ENCODE data around the gene SYTL4. TPM values are rescaled to one million over a fixed set of nuclear protein-coding genes. Genes with fewer than 3 reads are reported as not detected.

The SYTL4 gene
- total and polyA plus RNA-seq, 2 experiments from 2014 or later: 23.9 to 37.5 TPM

- no peaks in the 10 kb centered on the region for H3K36me3 ChIP-seq
- H3K4me1 ChIP-seq (ENCODE audit: low read depth): no peaks in the 10 kb centered on the region
- no peaks in the 10 kb centered on the region for H3K27me3 ChIP-seq
- no peak for TF ChIP-seq CTCF (IDR thresholded peaks at IDR 0.05; ENCODE audit: low read depth, low read length)
- H3K27ac ChIP-seq: no peak overlapping the region
- no peaks in the 10 kb centered on the region for H3K9me3 ChIP-seq (ENCODE audit: low read depth)
- H3K4me3 ChIP-seq: no peak overlapping the region
- DNase-seq (ENCODE audit: low read depth in 1 of 2, low spot score in 1 of 2): peak in 1 of 2 donors; percentile 29
These were observed 11.6 kb downstream of the SYTL4 start for GRCh38 chrX:100720301-100720700.

GRCh38 chrX:100719139-100719538, 12.8 kb downstream of the SYTL4 start:
- Histone ChIP-seq H3K9me3 (ENCODE audit: low read depth) (no peaks in the 10 kb centered on the region), H3K4me1 (ENCODE audit: low read depth) (no peaks in the 10 kb centered on the region), H3K4me3 (no peak overlapping the region), H3K27ac (no peak overlapping the region), H3K27me3 (no peaks in the 10 kb centered on the region), H3K36me3 (no peaks in the 10 kb centered on the region)
- no peak for TF ChIP-seq CTCF (IDR thresholded peaks at IDR 0.05; ENCODE audit: low read depth, low read length)
- no peak for DNase-seq (ENCODE audit: low read depth in 1 of 2, low spot score in 1 of 2)

GRCh38 chrX:100717363-100717762, 14.6 kb downstream of the SYTL4 start:
- no peak overlapping the region for H3K4me3 ChIP-seq
- no peaks in the 10 kb centered on the region for H3K36me3 ChIP-seq
- H3K9me3 ChIP-seq (ENCODE audit: low read depth): no peaks in the 10 kb centered on the region
- H3K27me3 ChIP-seq: no peaks in the 10 kb centered on the region
- no peak for TF ChIP-seq CTCF (IDR thresholded peaks at IDR 0.05; ENCODE audit: low read depth, low read length)
- H3K4me1 ChIP-seq (ENCODE audit: low read depth): no peaks in the 10 kb centered on the region
- no peak overlapping the region for H3K27ac ChIP-seq
- no peak for DNase-seq (ENCODE audit: low read depth in 1 of 2, low spot score in 1 of 2)

- Histone ChIP-seq H3K9me3 (ENCODE audit: low read depth) (no peaks in the 10 kb centered on the region), H3K4me3 (no peak overlapping the region), H3K36me3 (no peaks in the 10 kb centered on the region), H3K27ac (peak overlapping the region; percentile 62), H3K27me3 (no peaks in the 10 kb centered on the region), H3K4me1 (ENCODE audit: low read depth) (peaks cover 5% of the 10 kb centered on the region)
- peak in 1 of 2 donors; percentile 19 for DNase-seq (ENCODE audit: low read depth in 1 of 2, low spot score in 1 of 2)
- TF ChIP-seq CTCF (IDR thresholded peaks at IDR 0.05; ENCODE audit: low read depth, low read length): no peak
These were observed 21.1 kb downstream of the SYTL4 start for GRCh38 chrX:100710816-100711215.

- no peak for DNase-seq (ENCODE audit: low read depth in 1 of 2, low spot score in 1 of 2)
- no peak for TF ChIP-seq CTCF (IDR thresholded peaks at IDR 0.05; ENCODE audit: low read depth, low read length)
- no peaks in the 10 kb centered on the region for H3K9me3 ChIP-seq (ENCODE audit: low read depth)
- H3K4me3 ChIP-seq: no peak overlapping the region
- H3K27ac ChIP-seq: no peak overlapping the region
- no peaks in the 10 kb centered on the region for H3K4me1 ChIP-seq (ENCODE audit: low read depth)
- no peaks in the 10 kb centered on the region for H3K27me3 ChIP-seq
- H3K36me3 ChIP-seq: no peaks in the 10 kb centered on the region
These were observed 27.2 kb downstream of the SYTL4 start for GRCh38 chrX:100704581-100705203.
